Activated CD4-positive, CD25-positive, alpha-beta regulatory T cell treated with anti-CD3 and anti-CD28 coated beads, Interleukin-2, amount 50 U/mL, for 16 hours (primary cell): ENCODE data around the gene FNIP2.
"Not testable (repeated sequence)": the region's sequence is repeated elsewhere in the genome, so short reads cannot be mapped to it uniquely, and the experiment has no call there.

Experiments used
- DNase-seq: peaks from one replicate; pipeline ENCODE4 v3.0.0-alpha.2; 2020; ENCODE audit warnings: low read depth, low spot score

The FNIP2 gene

DNA sequence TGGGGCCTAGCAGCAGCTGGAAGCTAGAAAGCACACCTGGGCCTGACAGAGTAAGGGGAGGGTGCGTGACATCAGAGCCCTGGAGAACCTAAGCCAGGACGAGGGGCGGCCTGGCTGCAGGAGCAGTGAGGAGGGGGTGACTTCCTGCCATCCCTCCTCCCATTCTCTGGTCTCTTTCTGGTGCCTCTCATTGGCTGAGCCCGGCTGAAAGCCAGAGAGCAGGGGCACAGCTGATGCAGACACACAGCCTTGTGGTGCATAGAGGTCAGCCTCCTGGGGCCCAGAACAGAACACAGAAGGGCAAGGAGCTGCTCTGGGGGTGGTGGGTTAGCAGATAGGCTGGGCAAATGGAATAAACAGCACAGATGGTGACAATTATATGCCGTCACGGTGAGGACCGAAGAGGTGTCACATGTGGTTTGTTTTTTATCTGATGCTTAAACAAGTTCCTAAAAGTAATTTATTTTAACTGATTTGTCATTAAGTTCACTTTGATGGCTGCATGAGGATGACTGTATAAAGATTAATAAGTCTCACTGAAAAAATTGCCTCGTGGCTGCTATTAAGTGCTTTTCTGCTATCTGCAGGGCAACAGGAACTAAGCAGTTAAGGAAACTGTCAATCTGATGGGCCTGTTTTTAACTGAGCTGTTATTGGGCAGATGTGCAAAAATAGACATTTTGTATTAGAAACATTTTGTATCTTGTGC is 102.0 kb downstream of the FNIP2 start:
- no peak for DNase-seq

DNA sequence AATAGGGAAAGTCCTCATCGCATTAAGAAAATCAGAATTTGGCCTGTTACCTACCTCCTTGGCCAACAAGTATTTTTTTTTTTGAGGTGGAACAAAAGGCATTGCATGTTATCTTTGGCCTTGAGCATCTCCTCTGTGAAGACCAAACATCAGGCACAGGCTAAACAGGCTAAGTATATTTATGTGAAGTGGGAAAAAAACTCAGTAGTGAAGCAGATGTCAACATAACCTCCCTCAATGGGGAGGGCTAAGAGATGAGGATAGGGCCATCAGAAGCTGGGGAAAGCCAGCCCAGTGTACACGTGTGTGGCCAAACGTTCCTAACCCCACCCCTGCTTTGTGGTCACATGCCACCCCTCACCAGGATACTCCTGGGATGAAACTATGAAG is 102.5 kb downstream of the FNIP2 start:
- DNase-seq = no peak

DNA sequence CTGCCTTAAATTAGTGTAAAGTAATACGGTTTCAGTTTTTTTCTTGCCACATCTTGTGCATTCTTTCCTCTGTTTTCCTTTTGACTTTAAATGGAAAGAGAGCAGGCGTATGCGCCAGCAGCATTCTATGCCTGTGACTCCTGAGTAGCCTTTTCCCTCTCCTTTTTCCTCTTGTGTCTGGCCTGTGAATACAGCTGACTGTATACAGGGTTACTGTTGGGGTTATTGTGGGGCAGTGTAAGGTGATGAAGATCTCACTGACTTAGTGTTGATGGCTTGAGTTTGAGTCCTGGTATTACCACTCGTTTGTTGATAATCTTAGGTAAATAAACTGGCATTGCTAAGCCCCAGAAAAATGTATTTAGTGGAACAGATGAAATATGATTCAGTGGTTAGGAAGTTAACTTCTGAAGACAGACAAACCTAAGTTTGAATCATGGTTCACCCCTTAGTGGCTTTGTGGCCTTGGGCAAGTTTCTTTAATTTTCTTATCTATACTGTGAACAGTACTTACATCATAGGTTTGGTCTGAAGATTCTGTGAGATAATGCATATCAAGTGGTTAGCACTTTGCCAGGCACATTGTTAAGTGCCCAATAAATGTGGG is 105.1 kb downstream of the FNIP2 start:
- no peak for DNase-seq

DNA sequence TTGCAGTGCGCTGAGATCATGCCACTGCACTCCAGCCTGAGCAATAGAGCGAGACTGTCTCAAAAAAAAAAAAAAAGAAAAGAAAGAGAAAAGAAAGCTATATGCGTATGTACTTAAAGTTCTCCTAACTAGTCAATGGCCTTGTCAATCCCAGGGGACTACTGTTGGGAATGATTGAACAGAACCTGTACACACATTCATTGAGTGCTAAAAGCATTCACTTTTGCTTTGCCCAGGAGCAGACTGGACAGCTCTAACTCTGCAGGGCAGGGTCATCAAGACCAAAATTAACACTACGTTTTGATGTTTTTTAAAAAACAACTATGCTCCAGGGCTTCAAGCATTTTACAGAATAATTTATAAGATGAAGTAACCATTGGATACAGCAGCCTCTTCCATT is 106.2 kb downstream of the FNIP2 start:
- DNase-seq = no peak

DNA sequence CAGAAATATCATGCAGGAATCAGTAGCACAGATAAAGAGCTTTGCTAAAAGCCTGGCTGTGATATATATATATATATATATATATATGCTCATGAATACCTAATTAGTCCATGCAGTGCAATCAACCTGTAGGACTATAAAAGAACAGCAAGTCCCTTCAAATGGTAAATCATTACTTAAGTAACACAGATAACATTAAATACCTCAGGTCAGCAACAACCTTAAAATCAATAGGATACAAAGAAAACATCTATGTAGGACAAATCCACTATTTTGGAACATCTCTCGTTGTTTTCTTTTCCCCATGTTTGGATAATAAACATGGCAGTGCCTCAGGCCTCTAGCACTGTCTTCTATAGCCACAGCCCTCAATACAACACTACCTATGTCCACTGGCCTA is 106.6 kb downstream of the FNIP2 start:
- no peak for DNase-seq

DNA sequence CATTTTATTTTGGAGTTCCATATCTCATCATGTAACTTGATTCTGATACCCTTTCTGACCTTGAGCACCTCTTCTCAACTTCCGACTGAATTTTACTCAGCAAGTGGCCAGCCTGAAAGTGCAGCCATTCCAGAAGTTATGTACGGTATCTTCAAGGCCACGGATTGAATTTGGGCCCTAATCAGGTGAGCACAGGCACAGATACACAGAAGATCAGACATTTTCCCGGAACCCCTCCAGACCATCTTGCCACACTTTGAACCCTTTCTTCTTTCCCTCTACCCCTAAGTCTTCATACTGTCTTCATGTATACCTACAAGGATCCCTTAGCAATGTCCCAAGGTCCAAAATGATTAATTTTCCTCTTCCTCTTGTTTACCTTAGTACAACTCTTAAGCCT is 108.2 kb downstream of the FNIP2 start:
- no peak for DNase-seq

DNA sequence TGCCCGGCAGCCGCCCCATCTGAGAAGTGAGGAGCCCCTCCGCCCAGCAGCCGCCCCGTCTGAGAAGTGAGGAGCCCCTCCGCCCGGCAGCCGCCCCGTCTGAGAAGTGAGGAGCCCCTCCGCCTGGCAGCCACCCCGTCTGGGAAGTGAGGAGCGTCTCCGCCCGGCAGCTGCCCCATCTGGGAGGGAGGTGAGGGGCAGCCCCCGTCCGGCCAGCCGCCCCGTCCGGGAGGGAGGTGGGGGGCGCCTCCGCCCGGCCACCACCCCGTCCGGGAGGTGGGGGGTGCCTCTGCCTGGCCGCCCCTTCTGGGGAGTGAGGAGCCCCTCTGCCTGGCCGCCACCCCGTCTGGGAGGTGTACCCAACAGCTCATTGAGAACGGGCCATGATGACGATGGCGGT is 113.3 kb downstream of the FNIP2 start:
- DNase-seq = not testable (repeated sequence)

DNA sequence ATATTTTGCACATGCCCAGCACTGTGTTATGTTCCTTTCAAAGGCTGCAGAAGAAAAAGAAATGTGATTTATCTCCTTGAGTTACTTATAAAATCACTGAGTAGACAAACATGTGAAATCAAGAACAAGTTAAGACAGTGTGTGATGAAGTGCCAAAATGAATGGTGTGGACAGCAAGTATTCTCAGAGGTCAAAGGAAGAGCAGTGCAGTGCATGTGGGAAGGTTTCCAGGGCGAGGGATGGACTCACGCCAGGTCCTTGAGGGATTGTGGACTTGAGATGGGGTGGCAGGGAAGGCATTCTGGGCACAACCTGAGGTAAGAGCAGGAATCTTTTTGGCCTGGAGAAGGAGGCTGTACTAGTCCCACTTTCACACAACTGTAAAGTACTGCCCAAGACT is 115.5 kb downstream of the FNIP2 start:
- DNase-seq = no peak

DNA sequence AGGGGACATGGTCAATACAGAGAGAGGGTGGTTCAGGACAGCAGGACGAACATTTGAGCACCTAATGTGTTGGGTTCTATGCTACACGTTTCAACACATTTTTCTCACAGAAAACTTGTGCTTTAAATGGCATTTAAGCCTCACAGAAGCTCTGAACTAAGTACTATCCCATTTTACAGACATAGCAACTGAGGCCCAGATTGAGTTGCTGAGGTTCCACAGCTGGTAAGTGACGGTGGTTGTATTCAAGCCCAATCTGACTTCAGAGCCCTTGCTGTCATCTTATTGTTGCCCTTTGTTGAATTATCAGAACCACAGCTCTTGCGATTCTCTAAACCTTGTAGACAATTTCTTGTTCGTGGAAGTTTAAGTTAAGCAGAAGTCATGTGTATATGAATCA is 116.7 kb downstream of the FNIP2 start:
- DNase-seq = no peak

DNA sequence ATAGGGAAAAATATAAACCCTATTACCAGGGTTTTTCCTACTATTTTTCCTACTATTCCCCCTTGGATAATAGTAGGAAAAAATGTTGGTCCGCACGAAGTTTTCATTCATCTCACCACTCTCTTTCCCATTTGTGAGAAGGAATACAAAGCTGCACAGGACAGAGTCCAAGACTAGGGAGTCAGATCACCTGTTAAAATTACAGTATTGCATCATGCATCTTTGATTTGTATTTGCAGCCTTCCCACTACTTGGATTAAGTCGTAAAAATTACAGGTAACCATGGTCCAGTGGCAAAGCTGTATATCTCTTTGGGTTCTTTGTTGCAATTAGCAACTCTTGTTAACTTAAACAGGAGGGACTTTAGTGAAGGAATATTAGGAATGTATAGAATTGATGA is 121.5 kb downstream of the FNIP2 start:
- no peak for DNase-seq

DNA sequence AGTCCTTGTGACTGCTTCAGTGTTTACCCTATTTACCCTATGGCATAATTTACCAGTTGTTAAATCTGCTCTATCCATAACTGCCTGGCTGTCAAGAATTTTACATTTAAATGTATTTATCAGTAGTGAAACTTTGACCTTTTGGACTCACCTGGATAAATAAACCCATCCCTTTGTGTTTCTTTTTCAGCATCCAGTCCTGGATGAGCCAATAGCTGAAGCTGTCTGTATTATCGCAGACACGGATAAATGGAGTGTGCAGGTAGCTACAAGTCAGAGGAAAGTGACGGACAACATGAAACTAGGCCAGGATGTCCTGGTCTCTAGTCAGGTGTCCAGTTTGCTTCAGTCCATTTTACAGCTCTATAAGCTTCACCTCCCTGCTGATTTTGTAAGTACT is 122.4 kb downstream of the FNIP2 start:
- no peak for DNase-seq

DNA sequence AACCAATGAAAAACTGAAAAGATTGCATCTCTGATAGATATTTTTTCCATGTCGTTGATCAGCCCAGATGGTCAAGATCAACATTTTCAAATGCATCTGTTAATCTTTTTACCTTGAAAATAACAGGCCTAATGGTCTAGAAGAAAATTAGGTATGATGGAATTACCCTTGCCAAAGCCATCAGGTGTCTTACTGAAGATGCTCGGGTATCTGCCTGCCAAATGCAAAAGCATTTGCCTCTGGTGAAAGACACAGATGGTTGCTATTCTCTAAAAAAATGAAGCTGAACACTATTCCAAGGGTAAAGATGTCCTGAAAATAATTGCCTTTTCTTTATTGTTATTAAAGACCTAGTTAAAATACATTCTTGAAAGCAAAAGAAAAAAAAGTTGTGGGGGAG is 126.0 kb downstream of the FNIP2 start:
- DNase-seq = no peak

DNA sequence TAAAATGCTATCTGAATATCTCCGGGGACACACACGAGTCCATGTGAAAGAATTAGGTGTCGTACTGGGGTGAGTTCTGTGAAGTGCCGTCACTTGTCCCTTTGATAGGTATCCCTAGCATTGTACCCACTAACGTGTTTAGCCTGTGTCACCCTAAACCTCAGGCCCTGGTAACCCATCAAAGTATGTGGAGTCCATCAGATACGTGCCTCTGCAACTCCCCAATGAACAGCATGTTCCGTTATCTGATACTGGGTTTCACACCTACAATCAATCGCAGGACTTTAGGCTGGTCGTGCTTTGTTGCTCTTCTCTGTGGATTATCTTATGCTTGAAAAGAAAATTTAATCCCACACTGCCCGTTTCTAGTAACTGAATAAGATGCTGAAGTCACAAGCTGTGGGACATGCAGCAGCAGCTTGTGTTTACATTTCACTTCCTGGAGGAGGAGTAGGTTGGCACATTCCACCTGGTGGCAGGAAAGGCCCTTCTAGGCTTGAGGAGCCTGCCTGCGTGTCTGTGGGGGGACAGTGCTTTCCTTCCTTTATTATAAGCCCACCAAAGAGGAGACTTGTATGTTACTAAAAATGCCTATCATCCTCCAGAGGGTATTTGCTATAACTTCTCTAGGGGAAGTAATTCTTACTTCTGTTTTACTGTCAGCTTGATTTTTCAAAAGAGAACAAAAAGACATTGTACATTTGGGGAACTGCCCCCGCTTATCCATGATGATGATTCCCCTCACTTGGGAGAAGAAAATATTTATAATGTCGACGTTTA is 127.2 kb downstream of the FNIP2 start:
- no peak for DNase-seq

DNA sequence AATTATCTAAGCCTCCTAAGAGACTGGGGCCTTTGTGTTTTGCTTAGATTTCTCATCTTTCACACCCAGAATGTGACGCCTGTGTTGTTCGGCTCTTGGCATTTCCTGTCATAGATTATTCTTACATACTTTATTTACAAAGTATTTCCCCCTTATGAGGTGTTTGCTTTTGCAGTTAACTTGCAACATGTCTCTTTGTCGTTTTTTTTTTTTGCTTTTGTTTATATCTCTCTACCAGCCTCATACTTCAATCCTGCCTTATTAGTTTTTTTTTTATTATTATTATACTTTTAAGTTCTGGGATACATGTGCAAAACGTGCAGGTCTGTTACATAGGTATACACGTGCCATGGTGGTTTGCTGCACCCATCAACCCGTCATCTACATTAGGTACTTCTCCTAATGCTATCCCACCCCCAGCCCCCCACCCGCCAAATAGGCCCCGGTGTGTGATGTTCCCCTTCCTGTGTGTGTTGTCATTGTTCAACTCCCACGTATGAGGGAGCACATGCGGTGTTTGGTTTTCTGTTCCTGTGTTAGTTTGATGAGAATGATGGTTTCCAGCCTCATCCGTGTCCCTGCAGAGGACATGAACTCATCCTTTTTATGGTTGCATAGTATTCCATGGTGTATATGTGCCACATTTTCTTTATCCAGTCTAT is 127.9 kb downstream of the FNIP2 start:
- DNase-seq = not testable (repeated sequence)

DNA sequence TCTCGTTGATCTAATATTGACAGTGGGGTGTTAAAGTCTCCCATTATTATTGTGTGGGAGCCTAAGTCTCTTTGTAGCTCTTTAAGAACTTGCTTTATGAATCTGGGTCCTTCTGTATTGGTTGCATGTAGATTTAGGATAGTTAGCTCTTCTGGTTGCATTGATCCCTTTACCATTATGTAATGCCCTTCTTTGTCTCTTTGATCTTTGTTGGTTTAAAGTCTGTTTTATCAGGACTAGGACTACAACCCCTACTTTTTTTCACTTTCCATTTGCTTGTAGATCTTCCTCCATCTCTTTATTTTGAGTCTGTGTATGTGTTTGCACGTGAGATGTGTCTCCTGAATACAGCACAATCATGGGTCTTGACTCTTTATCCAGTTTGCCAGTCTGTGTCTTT is 131.6 kb downstream of the FNIP2 start:
- DNase-seq = not testable (repeated sequence)

DNA sequence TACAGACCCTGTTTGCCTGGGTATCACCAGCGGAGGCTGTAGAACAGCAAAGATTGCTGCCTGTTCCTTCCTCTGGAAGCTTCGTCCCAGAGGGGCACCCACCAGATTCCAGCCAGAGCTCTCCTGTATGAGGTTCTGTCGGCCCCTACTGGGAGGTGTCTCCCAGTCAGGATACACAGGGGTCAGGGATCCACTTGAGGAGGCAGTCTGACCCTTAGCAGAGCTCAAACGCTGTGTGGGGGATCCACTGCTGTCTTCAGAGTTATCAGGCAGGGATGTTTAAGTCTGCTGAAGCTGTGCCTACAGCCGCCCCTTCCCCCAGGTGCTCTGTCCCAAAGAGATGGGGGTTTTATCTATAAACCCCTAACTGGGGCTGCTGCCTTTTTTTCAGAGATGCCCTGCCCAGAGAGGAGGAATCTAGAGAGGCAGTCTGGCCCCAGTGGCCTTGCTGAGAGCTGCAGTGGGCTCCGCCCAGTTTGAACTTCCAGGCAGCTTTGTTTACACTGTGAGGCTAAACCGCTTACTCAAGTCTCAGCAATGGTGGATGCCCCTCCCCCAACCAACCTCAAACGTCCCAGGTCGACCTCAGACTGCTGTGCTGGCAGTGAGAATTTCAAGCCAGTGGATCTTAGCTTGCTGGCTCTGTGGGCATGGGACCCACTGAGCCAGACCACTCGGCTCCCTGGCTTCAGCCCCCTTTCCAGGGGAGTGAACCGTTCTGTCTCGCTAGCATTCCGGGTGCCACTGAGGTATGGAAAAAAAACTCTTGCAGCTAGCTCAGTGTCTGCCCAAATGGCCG is 133.7 kb downstream of the FNIP2 start:
- not testable (repeated sequence) for DNase-seq

DNA sequence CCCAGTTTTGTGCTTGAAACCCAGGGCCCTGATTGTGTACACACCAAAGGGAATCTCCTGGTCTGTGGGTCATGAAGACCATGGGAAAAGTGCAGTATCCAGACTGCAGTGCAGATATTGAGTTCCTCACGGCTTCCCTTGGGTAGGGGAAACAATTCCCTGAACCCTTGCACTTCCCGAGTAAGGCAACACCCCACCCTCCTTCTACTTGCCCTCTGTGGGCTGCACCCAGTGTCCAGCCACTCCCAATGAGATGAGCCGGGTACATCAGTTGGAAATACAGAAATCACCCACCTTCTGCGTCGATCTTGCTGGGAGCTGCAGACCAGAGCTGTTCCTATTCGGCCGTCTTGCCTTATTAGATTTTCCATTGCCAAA is 134.2 kb downstream of the FNIP2 start:
- no peak for DNase-seq

DNA sequence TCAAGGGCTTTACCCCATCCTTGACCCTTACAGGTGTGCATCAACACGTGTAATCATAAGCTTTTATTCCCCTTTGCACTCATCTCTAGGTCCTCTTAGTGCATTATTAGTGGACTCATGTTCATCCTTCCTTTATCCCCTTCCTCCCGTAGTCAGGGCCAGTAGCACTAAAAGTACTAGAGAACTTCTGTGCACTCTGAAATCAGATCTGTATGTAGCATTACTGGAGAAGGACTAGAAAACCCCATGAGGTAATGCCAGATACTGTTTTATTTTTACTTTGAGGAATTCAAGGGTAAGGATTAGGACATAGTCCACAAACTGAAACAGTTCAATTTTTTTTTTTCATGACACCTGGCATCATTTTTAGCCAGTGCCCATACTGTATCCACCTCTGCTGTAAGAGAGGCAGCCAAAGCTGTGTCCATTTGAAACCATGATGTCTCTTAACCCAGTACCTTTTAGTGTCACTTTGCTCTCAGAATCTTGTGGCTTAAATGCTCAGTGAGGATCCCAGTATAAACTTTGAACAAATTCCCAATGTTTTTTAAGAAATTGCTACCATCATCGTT is 134.7 kb downstream of the FNIP2 start:
- DNase-seq = no peak

DNA sequence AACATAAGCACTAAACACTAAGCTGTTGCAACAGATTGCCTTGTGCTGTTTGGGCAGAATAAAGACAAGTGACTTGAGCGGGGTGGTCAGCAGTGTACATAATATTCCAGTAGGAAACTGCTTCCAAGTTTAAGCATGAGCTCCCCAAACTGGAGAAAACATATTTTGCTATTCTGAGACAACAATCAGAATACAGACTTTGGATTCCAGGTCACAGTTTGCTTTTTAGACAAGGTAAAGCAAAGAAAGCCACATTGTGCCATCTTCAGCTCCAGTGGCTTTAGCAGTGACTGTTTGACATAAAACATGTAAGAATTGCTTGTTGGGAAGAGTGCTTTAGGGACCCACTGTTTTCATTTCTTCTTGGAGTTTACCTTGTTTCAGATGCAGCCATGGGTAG is 136.0 kb downstream of the FNIP2 start:
- no peak for DNase-seq

DNA sequence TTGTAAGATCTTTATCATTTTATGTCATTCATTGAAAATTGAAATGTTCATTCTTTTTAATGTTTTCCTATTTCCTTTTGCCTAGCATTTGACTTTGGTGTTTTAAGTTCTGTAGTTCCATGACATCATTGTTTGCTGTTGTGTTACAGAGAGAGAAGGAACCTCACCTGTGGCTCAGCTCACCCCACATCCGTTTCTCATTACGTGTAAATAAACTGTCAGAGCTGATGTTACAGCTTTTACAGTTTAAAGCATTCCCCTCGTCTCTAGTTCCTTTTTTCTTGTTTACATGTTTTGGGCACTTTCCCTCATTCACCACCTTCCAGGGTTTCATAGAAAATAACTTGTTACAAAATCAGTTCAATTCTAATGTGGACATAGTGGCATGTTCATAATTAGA is 137.2 kb downstream of the FNIP2 start:
- DNase-seq = no peak

DNA sequence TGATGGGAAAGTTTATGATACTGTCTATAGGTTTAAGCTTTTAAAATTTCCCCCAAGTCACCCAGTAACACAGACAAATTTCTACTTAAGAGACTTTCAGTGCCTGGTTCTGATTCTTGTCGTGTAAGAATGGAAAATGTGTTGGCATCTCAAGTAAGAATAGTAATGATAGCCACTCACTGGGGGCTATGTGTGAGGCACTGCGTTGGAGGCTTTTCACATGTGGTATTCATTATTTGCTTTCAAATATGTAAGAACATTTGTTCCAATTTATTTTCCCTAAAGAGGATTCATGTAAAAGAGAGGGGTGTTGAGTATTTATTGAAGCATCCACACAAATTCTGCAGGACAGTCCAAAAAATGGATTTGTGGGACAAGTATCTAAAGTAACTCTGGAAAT is 143.6 kb downstream of the FNIP2 start:
- no peak for DNase-seq
